Astrocyte of the spinal cord (primary cell): ENCODE data around the gene SMARCA2.
A peak's percentile ranks its signal among the peaks of the same experiment; 100 is the strongest.
"Not testable (repeated sequence)": the region's sequence is repeated elsewhere in the genome, so short reads cannot be mapped to it uniquely, and the experiment has no call there.

Experiments
- DNase-seq: peaks from one replicate; pipeline ENCODE4 v3.0.0; 2011; ENCODE audit warnings: low read depth, low spot score
- H3K4me3 ChIP-seq: 2 replicates; pipeline ENCODE4 v1.5.1; 2011; ENCODE audit warnings: low read depth, mild to moderate bottlenecking, low read length, moderate library complexity
- in situ Hi-C: cut with HindIII; loops from 2 replicates; pipeline ENCODE4 v1.10.0; 2017; ENCODE audit warnings: low sequenced_read_pairs
- TF ChIP-seq, protein P1 (sequence below): IDR thresholded peaks from 2 replicates; pipeline ENCODE4 v1.5.1; 2012; ENCODE audit warnings: low read depth, mild to moderate bottlenecking, low read length, inconsistent platforms

SMARCA2 gene

DNA sequence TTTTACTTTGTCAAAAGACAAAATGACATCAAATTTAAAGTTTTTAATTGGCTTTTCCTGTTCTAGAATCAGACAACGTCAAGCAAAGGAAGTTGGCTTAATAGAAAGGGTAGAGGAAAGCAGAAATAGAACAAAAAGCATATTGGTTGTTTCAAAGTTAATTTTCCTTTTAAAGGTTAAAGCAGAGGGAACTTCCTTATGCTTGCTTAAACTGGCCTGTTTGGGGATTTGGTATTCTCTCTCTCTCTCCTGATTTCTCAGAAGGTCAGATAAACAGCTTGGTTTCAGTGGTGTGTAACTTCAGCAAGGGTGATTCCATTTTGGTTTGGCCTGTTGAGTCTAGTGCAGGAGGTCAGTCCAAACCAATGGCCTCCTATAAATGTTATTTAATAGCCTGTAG, 127.1 kb downstream of the SMARCA2 start:
- H3K4me3 ChIP-seq, result no peak overlapping the region
- in situ Hi-C loops, result no loop called here
- no peak for DNase-seq
- TF ChIP-seq, protein P1, sequence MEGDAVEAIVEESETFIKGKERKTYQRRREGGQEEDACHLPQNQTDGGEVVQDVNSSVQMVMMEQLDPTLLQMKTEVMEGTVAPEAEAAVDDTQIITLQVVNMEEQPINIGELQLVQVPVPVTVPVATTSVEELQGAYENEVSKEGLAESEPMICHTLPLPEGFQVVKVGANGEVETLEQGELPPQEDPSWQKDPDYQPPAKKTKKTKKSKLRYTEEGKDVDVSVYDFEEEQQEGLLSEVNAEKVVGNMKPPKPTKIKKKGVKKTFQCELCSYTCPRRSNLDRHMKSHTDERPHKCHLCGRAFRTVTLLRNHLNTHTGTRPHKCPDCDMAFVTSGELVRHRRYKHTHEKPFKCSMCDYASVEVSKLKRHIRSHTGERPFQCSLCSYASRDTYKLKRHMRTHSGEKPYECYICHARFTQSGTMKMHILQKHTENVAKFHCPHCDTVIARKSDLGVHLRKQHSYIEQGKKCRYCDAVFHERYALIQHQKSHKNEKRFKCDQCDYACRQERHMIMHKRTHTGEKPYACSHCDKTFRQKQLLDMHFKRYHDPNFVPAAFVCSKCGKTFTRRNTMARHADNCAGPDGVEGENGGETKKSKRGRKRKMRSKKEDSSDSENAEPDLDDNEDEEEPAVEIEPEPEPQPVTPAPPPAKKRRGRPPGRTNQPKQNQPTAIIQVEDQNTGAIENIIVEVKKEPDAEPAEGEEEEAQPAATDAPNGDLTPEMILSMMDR, result no peak

DNA sequence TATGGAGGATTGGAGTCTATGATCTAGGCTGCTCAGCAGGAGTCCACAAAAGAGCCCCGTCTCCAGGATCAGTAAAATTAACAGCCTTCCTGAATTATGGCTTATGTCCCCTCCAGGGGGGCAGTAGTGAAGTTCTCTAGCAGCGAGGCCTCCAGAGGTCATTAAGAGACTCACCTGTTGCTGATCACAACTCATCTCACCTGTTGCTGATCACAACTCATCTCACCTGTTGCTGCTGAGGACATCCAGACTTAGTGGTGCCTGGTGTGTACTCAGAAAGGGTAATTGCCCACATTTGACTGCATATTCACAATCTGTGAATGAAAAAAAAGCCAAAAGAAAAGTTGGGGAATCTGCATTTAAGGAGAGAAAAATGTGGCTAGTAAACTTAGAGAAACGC, 129.5 kb downstream of the SMARCA2 start:
- no peak for DNase-seq
- TF ChIP-seq, protein P1, result no peak
- in situ Hi-C loops, result no loop called here
- H3K4me3 ChIP-seq, result no peak overlapping the region

DNA sequence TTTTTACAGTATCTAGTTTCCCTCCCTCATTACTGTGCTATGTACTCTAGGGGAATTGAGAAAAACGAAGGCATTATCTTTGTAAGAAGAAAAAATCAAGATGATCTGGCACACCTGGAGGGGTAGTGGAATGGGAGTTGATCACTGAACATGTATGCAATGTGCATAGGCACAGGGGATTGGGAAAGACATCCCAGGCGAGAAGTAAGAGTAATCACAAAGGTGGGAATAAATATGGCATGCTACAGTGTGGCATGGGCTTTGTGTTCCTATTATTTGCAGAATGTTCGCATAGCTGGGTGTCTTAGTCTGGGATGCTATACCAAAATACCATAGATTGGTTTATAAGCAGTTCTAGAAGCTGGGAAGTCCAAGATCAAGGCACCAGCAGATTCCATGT, 130.6 kb downstream of the SMARCA2 start:
- DNase-seq, result no peak
- in situ Hi-C loops, result no loop called here
- no peak overlapping the region for H3K4me3 ChIP-seq
- TF ChIP-seq, protein P1, result no peak

DNA sequence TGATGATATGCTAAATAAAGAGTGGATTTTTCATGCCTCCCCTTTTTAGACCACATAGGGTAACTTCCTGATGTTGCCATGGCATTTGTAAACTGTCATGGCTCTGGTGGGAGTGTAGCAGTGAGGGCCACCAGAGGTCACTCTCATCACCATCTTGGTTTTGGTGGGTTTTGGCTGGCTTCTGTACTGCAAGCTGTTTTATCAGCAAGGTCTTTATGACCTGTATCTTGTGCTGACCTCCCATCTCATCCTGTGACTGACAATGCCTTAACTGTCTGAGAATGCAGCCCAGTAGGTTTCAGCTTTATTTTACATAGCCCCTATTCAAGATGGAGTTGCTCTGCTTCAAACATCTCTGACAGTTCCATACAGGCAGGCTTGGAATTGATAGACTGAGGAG, 131.6 kb downstream of the SMARCA2 start:
- in situ Hi-C loops, H3K4me3 ChIP-seq, DNase-seq: not testable (repeated sequence)
- TF ChIP-seq, protein P1, result peak; percentile 14

DNA sequence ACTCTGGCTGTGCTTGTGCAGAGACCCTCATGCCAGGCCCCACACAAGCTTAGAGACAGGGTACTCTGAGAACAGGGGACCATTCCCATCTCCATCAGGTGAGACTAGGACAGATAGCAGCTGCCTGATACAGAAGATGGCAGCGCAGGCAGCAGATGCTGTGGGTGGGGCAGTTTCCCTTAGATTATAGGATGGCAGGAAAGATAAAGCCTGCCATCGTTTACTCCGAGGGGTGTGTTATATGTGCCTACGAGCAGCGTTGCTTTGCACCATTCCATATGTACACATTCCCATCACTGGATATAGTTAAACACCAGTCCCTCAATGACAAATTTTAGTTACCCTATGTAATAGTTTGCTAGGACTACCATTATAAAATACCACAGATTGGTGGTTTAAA, 135.2 kb downstream of the SMARCA2 start:
- in situ Hi-C loops, result no loop called here

DNA sequence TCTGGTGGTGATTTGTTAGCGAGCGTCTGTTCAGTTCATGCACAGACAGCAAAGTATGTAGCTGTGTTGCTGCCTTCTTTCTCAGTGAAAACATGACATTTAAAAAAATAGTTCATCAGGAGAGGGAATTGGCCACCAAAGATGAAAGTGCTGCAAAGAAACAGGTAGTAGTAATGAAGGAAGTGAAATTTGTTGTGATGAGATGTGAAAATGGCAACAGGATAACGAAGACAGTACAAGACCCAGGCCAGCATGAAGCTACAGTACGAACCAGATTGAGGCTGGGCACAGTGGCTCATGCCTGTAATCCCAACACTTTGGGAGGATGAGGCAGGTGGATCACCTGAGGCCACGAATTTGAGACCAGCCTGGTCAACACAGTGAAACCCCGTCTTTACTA, 136.0 kb downstream of the SMARCA2 start:
- no peak for DNase-seq
- H3K4me3 ChIP-seq, result no peak overlapping the region
- in situ Hi-C loops, result no loop called here
- TF ChIP-seq, protein P1, result no peak

More for the DNA sequence above, 135.2 kb downstream of the SMARCA2 start:
- DNase-seq, result no peak
- no peak overlapping the region for H3K4me3 ChIP-seq
- TF ChIP-seq, protein P1, result no peak
